Ascending aorta (tissue), 2 donors: ENCODE measurements around the gene RAB3GAP2. TPM values are rescaled to one million over a fixed set of nuclear protein-coding genes. Genes with fewer than 3 reads are reported as not detected.
"Not testable (repeated sequence)": the region's sequence is repeated elsewhere in the genome, so short reads cannot be mapped to it uniquely, and the experiment has no call there.

Experiments used
- DNase-seq, 2 donors: peaks; one replicate each; pipeline ENCODE4 v3.0.0-alpha.2; 2019; ENCODE audit warnings: low spot score in 2 of 2
- H3K27ac ChIP-seq, 2 donors: fragments of 200-600 bp; sonication (generic); one replicate each; pipeline ENCODE4 v1.5.1; 2016 to 2017; ENCODE audit warnings: mild to moderate bottlenecking in 1 of 2
- H3K27me3 ChIP-seq: fragments of 200-600 bp; sonication (generic); one replicate; pipeline ENCODE4 v1.5.1; 2017
- H3K36me3 ChIP-seq, 2 donors: fragments of 200-600 bp; sonication (generic); one replicate each; pipeline ENCODE4 v1.5.1; 2016
- H3K4me1 ChIP-seq, 2 donors: fragments of 200-600 bp; sonication (generic); one replicate each; pipeline ENCODE4 v1.5.1; 2016 to 2017; ENCODE audit warnings: mild to moderate bottlenecking in 1 of 2
- H3K4me3 ChIP-seq, 2 donors: fragments of 200-600 bp; sonication (generic); one replicate each; pipeline ENCODE4 v1.5.1; 2016 to 2017; ENCODE audit warnings: mild to moderate bottlenecking in 1 of 2
- H3K9me3 ChIP-seq, 2 donors: fragments of 200-600 bp; sonication (generic); one replicate each; pipeline ENCODE4 v1.5.1; 2016
- CTCF ChIP-seq, 3 experiments: fragments of 200-600 bp in 2 of 3; fragments of 450-650 bp in 1 of 3; sonication (generic) in 2 of 3; IDR thresholded peaks; one replicate each; pipeline ENCODE4 v1.5.1; 2016 to 2019; ENCODE audit warnings: antibody characterized with exemption in 3 of 3, mild to moderate bottlenecking in 1 of 3, moderate library complexity in 1 of 3
- intact Hi-C: fragments of 100-400 bp; cut with DNase I; formaldehyde crosslinking; loops from one replicate; pipeline ENCODE4 v1.15.1; 2023
- total RNA-seq: library from RNA; depleted of rRNA; stranded (reverse); fragments of >200 nt; gene quantifications from one replicate; pipeline ENCODE4 v1.1.0, GENCODE V29; 2016

Gene RAB3GAP2
- total RNA-seq, 1 donor from 2014 or later: 9.8 TPM

GRCh38 chr1:220219136-220219442 is 53.2 kb downstream of the RAB3GAP2 start:
- no peak for DNase-seq
- Histone ChIP-seq H3K4me1 (peaks cover 0 to 9% of the 10 kb centered on the region in 2 donors), H3K9me3 (no peaks in the 10 kb centered on the region), H3K27ac (no peak overlapping the region), H3K27me3 (no peaks in the 10 kb centered on the region), H3K4me3 (no peak overlapping the region), H3K36me3 (peaks cover 0 to 6% of the 10 kb centered on the region in 2 donors)
- intact Hi-C loops: no loop called here
- TF ChIP-seq CTCF (IDR thresholded peaks at IDR 0.05): no peak

GRCh38 chr1:220218397-220219135 is 53.7 kb downstream of the RAB3GAP2 start:
- H3K36me3 ChIP-seq, H3K4me3 ChIP-seq, H3K27me3 ChIP-seq, H3K4me1 ChIP-seq, intact Hi-C loops, DNase-seq, H3K9me3 ChIP-seq, H3K27ac ChIP-seq: not testable (repeated sequence)
- peak in 2 of 3 experiments; percentile 34 to 52 for TF ChIP-seq CTCF (IDR thresholded peaks at IDR 0.05)

- peaks cover 0 to 6% of the 10 kb centered on the region in 2 donors for H3K36me3 ChIP-seq
- H3K27me3 ChIP-seq: no peaks in the 10 kb centered on the region
- H3K4me1 ChIP-seq: peaks cover 0 to 5% of the 10 kb centered on the region in 2 donors
- TF ChIP-seq CTCF (IDR thresholded peaks at IDR 0.05): peak in 1 of 3 experiments; percentile 6
- no peak overlapping the region for H3K27ac ChIP-seq
- no peak overlapping the region for H3K4me3 ChIP-seq
- no peak for DNase-seq
- intact Hi-C loops: no loop called here
- H3K9me3 ChIP-seq: no peaks in the 10 kb centered on the region
Measured at GRCh38 chr1:220217383-220217988, 54.8 kb downstream of the RAB3GAP2 start.

GRCh38 chr1:220213382-220213983 is 58.8 kb downstream of the RAB3GAP2 start:
- intact Hi-C loops: no loop called here

GRCh38 chr1:220207411-220207810 is 64.8 kb downstream of the RAB3GAP2 start:
- no peak overlapping the region for H3K4me3 ChIP-seq
- TF ChIP-seq CTCF (IDR thresholded peaks at IDR 0.05): no peak
- H3K36me3 ChIP-seq: peaks cover 27 to 51% of the 10 kb centered on the region in 2 donors
- no peak for DNase-seq
- intact Hi-C loops: no loop called here
- no peak overlapping the region for H3K27ac ChIP-seq
- H3K4me1 ChIP-seq: no peaks in the 10 kb centered on the region
- H3K9me3 ChIP-seq: no peaks in the 10 kb centered on the region
- no peaks in the 10 kb centered on the region for H3K27me3 ChIP-seq

More at GRCh38 chr1:220213382-220213983, 58.8 kb downstream of the RAB3GAP2 start:
- Histone ChIP-seq H3K27me3 (no peaks in the 10 kb centered on the region), H3K27ac (no peak overlapping the region), H3K4me1 (no peaks in the 10 kb centered on the region), H3K36me3 (peaks cover 17 to 18% of the 10 kb centered on the region in 2 donors), H3K9me3 (no peaks in the 10 kb centered on the region), H3K4me3 (no peak overlapping the region)
- TF ChIP-seq CTCF (IDR thresholded peaks at IDR 0.05): no peak
- no peak for DNase-seq

- not testable (repeated sequence) for DNase-seq
- peaks cover 38 to 63% of the 10 kb centered on the region in 2 donors for H3K36me3 ChIP-seq
Measured at GRCh38 chr1:220204758-220205157, 67.5 kb downstream of the RAB3GAP2 start.

More at GRCh38 chr1:220204758-220205157, 67.5 kb downstream of the RAB3GAP2 start:
- H3K4me1 ChIP-seq, H3K4me3 ChIP-seq, H3K27me3 ChIP-seq, intact Hi-C loops, H3K9me3 ChIP-seq, H3K27ac ChIP-seq: not testable (repeated sequence)
